ENCODE measurements around the gene CEP290. TPM values are rescaled to one million over a fixed set of nuclear protein-coding genes. Genes with fewer than 3 reads are reported as not detected.
A peak's percentile ranks its signal among the peaks of the same experiment; 100 is the strongest.
"Not testable (repeated sequence)": the region's sequence is repeated elsewhere in the genome, so short reads cannot be mapped to it uniquely, and the experiment has no call there.

CEP290 gene
- polyA plus RNA-seq, 3 donors, result 22.5 to 31.6 (median 27.4) TPM

- DNase-seq, result no peak
These were observed 2.9 kb upstream of the CEP290 start for GRCh38 chr12:88144546-88145468.

GRCh38 chr12:88144037-88144436, 2.1 kb upstream of the CEP290 start:
- DNase-seq, result no peak

GRCh38 chr12:88142610-88142991, 713 bp upstream of the CEP290 start:
- DNase-seq, result no peak

GRCh38 chr12:88141425-88141773, 489 bp downstream of the CEP290 start:
- DNase-seq, result no peak

- not testable (repeated sequence) for DNase-seq
These were observed 2.2 kb downstream of the CEP290 start for GRCh38 chr12:88139711-88140110.

GRCh38 chr12:88133181-88133580, 8.7 kb downstream of the CEP290 start:
- DNase-seq, result not testable (repeated sequence)

- no peak for DNase-seq
These were observed 9.5 kb downstream of the CEP290 start for GRCh38 chr12:88132392-88132791.

GRCh38 chr12:88127855-88128254, 14.0 kb downstream of the CEP290 start:
- no peak for DNase-seq

GRCh38 chr12:88127099-88127498, 14.8 kb downstream of the CEP290 start:
- no peak for DNase-seq

GRCh38 chr12:88122666-88123065, 19.2 kb downstream of the CEP290 start:
- DNase-seq, result no peak

- DNase-seq, result no peak
These were observed 28.0 kb downstream of the CEP290 start for GRCh38 chr12:88113871-88114270.

- peak; percentile 35 for DNase-seq
These were observed 30.7 kb downstream of the CEP290 start for GRCh38 chr12:88111074-88111652.

- no peak for DNase-seq
These were observed 33.9 kb downstream of the CEP290 start for GRCh38 chr12:88108021-88108420.

GRCh38 chr12:88093573-88093972, 48.3 kb downstream of the CEP290 start:
- DNase-seq, result no peak

GRCh38 chr12:88092771-88093170, 49.1 kb downstream of the CEP290 start:
- DNase-seq, result no peak

- no peak for DNase-seq
These were observed 57.7 kb downstream of the CEP290 start for GRCh38 chr12:88084210-88084609.

GRCh38 chr12:88083634-88084033, 58.3 kb downstream of the CEP290 start:
- DNase-seq, result no peak

- no peak for DNase-seq
These were observed 60.6 kb downstream of the CEP290 start for GRCh38 chr12:88081247-88081646.

GRCh38 chr12:88067301-88067700, 74.6 kb downstream of the CEP290 start:
- DNase-seq, result no peak

- no peak for DNase-seq
These were observed 78.5 kb downstream of the CEP290 start for GRCh38 chr12:88063375-88063774.

- no peak for DNase-seq
These were observed 79.4 kb downstream of the CEP290 start for GRCh38 chr12:88062474-88062873.

GRCh38 chr12:88058719-88059077, 83.2 kb downstream of the CEP290 start:
- DNase-seq, result no peak

GRCh38 chr12:88057994-88058718, 83.7 kb downstream of the CEP290 start:
- DNase-seq, result no peak

Data from renal pelvis (tissue), 4 donors.